Measurements from ENCODE around the gene GMDS.

Gene GMDS

DNA sequence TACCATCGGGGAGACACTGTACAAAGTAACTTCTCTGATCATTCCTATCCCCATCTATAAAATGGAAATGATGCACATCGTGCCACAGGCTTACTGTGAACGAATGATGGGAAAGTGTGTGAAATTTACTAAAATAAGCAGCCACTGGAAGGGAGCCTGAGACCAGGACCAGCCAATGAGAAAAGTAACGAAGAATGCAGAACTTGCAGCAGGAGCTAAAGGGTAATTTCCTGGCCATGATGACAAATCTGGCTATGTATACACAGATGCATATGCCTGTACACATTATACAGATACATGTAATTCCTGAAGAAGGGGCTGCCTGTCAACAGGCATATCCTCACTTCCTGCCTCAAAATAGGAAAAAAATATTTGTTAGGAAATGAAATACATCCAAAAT lies 47.4 kb downstream of the GMDS start:
- Histone ChIP-seq H3K18ac (ENCODE audit: low read depth in 1 of 2, low read length in 2 of 2) (no peak overlapping the region), H3K4me2 (ENCODE audit: low read length, poor library complexity, severe bottlenecking) (no peak overlapping the region), H3K4ac (ENCODE audit: low read depth in 1 of 2, low read length in 2 of 2) (no peak overlapping the region), H2BK5ac (ENCODE audit: low read depth, low read length, poor library complexity, severe bottlenecking) (no peak overlapping the region), H2AK5ac (ENCODE audit: low read length, severe bottlenecking) (no peak overlapping the region), H3K79me1 (replicated peaks; ENCODE audit: low read length, poor library complexity, severe bottlenecking) (peaks cover 9% of the 10 kb centered on the region), H4K8ac (ENCODE audit: low read length) (no peak overlapping the region), H3K4me1 (ENCODE audit: control insufficient read depth, insufficient read depth, low read depth, low read length) (peaks cover 5% of the 10 kb centered on the region), H2AFZ (ENCODE audit: low read depth, low read length) (no peak overlapping the region), H3K14ac (ENCODE audit: low read length in 2 of 2) (no peak overlapping the region), H3K23ac (ENCODE audit: low read length in 2 of 2) (no peak overlapping the region), H2BK15ac (ENCODE audit: low read depth, poor library complexity, severe bottlenecking) (no peak overlapping the region), H2BK12ac (ENCODE audit: low read length in 2 of 2) (no peak overlapping the region), H2BK120ac (ENCODE audit: low read depth, low read length) (no peak overlapping the region), H3K9me3 (ENCODE audit: control insufficient read depth, low read length) (no peaks in the 10 kb centered on the region), H3K4me3 (ENCODE audit: insufficient read depth in 1 of 2, low read depth in 1 of 2, low read length in 2 of 2) (no peak overlapping the region), H3K9ac (ENCODE audit: low read length) (no peak overlapping the region), H3K36me3 (ENCODE audit: control insufficient read depth in 1 of 2, insufficient read depth in 2 of 2, low read depth in 1 of 2, low read length in 2 of 2) (no peaks in the 10 kb centered on the region), H3K27ac (ENCODE audit: low read length, poor library complexity, severe bottlenecking) (no peak overlapping the region), H4K91ac (ENCODE audit: low read length) (no peak overlapping the region), H3K27me3 (ENCODE audit: control insufficient read depth in 1 of 2, insufficient read depth in 1 of 2, low read length in 2 of 2) (no peaks in the 10 kb centered on the region)
- no peak for DNase-seq
- 83% methylated on average over 2 of the region's 4 CpGs for WGBS

DNA sequence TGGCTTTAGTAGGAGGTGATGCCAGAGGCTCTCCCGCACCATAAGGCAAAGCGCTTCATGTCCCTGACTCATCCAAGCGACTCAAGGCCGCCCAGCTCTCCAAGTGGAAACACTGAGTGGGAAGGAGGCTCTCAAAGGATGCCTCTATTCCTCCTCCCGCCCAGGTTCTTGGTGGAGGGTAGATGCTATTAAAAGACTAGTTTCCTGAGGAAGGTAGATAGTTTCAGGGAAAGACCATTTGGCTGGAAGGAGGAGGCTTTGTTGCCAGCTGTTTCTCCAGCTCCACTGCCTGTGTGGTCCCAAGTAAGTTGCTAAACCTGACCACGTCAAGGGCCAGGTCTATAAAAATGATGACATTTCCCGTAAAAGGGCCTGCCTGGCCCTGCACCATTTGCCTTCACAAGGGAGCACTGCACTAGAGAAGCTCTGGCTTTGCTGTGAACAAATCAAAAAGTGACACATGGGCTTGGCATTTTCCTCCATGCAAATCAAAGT lies 48.2 kb downstream of the GMDS start:
- Histone ChIP-seq H2BK15ac (ENCODE audit: low read depth, poor library complexity, severe bottlenecking) (no peak overlapping the region), H3K4me3 (ENCODE audit: insufficient read depth in 1 of 2, low read depth in 1 of 2, low read length in 2 of 2) (no peak overlapping the region), H3K23ac (ENCODE audit: low read length in 2 of 2) (no peak overlapping the region), H3K9ac (ENCODE audit: low read length) (no peak overlapping the region), H4K91ac (ENCODE audit: low read length) (no peak overlapping the region), H2AK5ac (ENCODE audit: low read length, severe bottlenecking) (no peak overlapping the region), H2BK12ac (ENCODE audit: low read length in 2 of 2) (no peak overlapping the region), H2BK120ac (ENCODE audit: low read depth, low read length) (no peak overlapping the region), H4K8ac (ENCODE audit: low read length) (no peak overlapping the region), H3K18ac (ENCODE audit: low read depth in 1 of 2, low read length in 2 of 2) (no peak overlapping the region), H2AFZ (ENCODE audit: low read depth, low read length) (no peak overlapping the region), H3K4me2 (ENCODE audit: low read length, poor library complexity, severe bottlenecking) (no peak overlapping the region), H2BK5ac (ENCODE audit: low read depth, low read length, poor library complexity, severe bottlenecking) (no peak overlapping the region), H3K14ac (ENCODE audit: low read length in 2 of 2) (no peak overlapping the region), H3K27ac (ENCODE audit: low read length, poor library complexity, severe bottlenecking) (no peak overlapping the region), H3K36me3 (ENCODE audit: control insufficient read depth in 1 of 2, insufficient read depth in 2 of 2, low read depth in 1 of 2, low read length in 2 of 2) (peaks cover 0 to 4% of the 10 kb centered on the region in 2 experiments), H3K79me1 (replicated peaks; ENCODE audit: low read length, poor library complexity, severe bottlenecking) (peaks cover 10% of the 10 kb centered on the region), H3K9me3 (ENCODE audit: control insufficient read depth, low read length) (no peaks in the 10 kb centered on the region), H3K27me3 (ENCODE audit: control insufficient read depth in 1 of 2, insufficient read depth in 1 of 2, low read length in 2 of 2) (no peaks in the 10 kb centered on the region), H3K4ac (ENCODE audit: low read depth in 1 of 2, low read length in 2 of 2) (no peak overlapping the region), H3K4me1 (ENCODE audit: control insufficient read depth, insufficient read depth, low read depth, low read length) (peaks cover 5% of the 10 kb centered on the region)
- 73% methylated on average over 7 of the region's 7 CpGs for WGBS
- peak; percentile 26 for DNase-seq

DNA sequence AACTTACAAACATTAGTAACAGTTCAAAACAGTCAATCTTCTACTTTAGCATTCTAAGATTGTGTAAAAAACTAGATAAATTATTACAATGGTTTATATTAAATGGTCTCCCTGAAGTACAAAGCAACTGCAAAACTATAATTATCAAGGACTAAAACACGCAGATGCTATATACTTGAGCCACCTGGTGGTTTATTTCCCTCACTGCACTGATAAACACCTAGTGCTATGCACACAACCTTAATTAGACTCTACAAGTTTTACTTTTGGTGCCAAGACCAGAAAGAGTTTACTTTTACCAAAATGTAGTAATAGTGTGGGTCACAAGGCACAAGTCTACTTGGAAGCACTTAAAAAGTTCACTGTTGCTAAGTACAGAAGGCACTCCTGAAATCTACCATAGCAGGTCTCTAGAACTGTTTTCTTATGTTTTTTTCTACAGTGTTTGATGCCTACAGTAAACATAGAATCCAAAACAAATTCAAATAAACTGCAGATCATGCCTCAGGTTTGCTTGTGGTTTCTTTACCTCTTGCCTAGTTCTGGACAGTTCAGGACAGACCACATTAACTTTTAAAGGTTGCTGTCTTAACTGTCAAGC lies 49.2 kb downstream of the GMDS start:
- H2BK12ac ChIP-seq (ENCODE audit: low read length in 2 of 2), result no peak overlapping the region
- H3K4me2 ChIP-seq (ENCODE audit: low read length, poor library complexity, severe bottlenecking), result no peak overlapping the region
- no peak overlapping the region for H2AK5ac ChIP-seq (ENCODE audit: low read length, severe bottlenecking)
- H3K23ac ChIP-seq (ENCODE audit: low read length in 2 of 2), result no peak overlapping the region
- peaks cover 5% of the 10 kb centered on the region for H3K4me1 ChIP-seq (ENCODE audit: control insufficient read depth, insufficient read depth, low read depth, low read length)
- H3K4ac ChIP-seq (ENCODE audit: low read depth in 1 of 2, low read length in 2 of 2), result no peak overlapping the region
- H2BK5ac ChIP-seq (ENCODE audit: low read depth, low read length, poor library complexity, severe bottlenecking), result no peak overlapping the region
- WGBS, result 45% methylated on average over 1 of the region's 1 CpG
- H2AFZ ChIP-seq (ENCODE audit: low read depth, low read length), result no peak overlapping the region
- H3K9ac ChIP-seq (ENCODE audit: low read length), result no peak overlapping the region
- H4K91ac ChIP-seq (ENCODE audit: low read length), result no peak overlapping the region
- no peak overlapping the region for H2BK15ac ChIP-seq (ENCODE audit: low read depth, poor library complexity, severe bottlenecking)
- peaks cover 0 to 10% of the 10 kb centered on the region in 2 experiments for H3K36me3 ChIP-seq (ENCODE audit: control insufficient read depth in 1 of 2, insufficient read depth in 2 of 2, low read depth in 1 of 2, low read length in 2 of 2)
- no peak overlapping the region for H4K8ac ChIP-seq (ENCODE audit: low read length)
- H3K79me1 ChIP-seq (replicated peaks; ENCODE audit: low read length, poor library complexity, severe bottlenecking), result peaks cover 19% of the 10 kb centered on the region
- H3K9me3 ChIP-seq (ENCODE audit: control insufficient read depth, low read length), result no peaks in the 10 kb centered on the region
- no peaks in the 10 kb centered on the region for H3K27me3 ChIP-seq (ENCODE audit: control insufficient read depth in 1 of 2, insufficient read depth in 1 of 2, low read length in 2 of 2)
- no peak overlapping the region for H3K18ac ChIP-seq (ENCODE audit: low read depth in 1 of 2, low read length in 2 of 2)
- H3K14ac ChIP-seq (ENCODE audit: low read length in 2 of 2), result no peak overlapping the region
- no peak overlapping the region for H3K4me3 ChIP-seq (ENCODE audit: insufficient read depth in 1 of 2, low read depth in 1 of 2, low read length in 2 of 2)
- peak; percentile 56 for DNase-seq
- no peak overlapping the region for H2BK120ac ChIP-seq (ENCODE audit: low read depth, low read length)
- H3K27ac ChIP-seq (ENCODE audit: low read length, poor library complexity, severe bottlenecking), result no peak overlapping the region

DNA sequence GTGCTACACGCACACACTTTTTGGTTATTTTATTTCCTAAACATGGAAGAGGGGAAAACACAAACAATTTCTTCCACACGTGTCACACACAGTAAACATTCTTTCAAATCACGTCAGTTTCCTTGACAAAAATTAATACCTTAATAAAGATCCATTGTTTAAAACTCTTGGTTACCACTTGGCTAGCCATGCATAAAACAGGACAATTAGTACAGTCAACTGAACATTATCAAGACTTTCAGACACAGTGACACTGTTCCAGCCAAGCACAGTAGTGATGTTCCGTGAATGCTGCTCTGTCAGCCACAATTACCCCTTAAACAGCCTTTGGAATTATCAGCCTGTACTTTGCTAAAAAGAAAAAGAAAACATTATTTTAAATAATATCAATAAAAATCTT lies 50.8 kb downstream of the GMDS start:
- no peak overlapping the region for H3K23ac ChIP-seq (ENCODE audit: low read length in 2 of 2)
- H3K9me3 ChIP-seq (ENCODE audit: control insufficient read depth, low read length), result no peaks in the 10 kb centered on the region
- no peak overlapping the region for H4K8ac ChIP-seq (ENCODE audit: low read length)
- H3K4me3 ChIP-seq (ENCODE audit: insufficient read depth in 1 of 2, low read depth in 1 of 2, low read length in 2 of 2), result no peak overlapping the region
- H2BK12ac ChIP-seq (ENCODE audit: low read length in 2 of 2), result no peak overlapping the region
- H3K4me2 ChIP-seq (ENCODE audit: low read length, poor library complexity, severe bottlenecking), result no peak overlapping the region
- no peak for DNase-seq
- H3K27ac ChIP-seq (ENCODE audit: low read length, poor library complexity, severe bottlenecking), result no peak overlapping the region
- no peak overlapping the region for H3K9ac ChIP-seq (ENCODE audit: low read length)
- H2BK15ac ChIP-seq (ENCODE audit: low read depth, poor library complexity, severe bottlenecking), result no peak overlapping the region
- no peak overlapping the region for H3K14ac ChIP-seq (ENCODE audit: low read length in 2 of 2)
- H3K18ac ChIP-seq (ENCODE audit: low read depth in 1 of 2, low read length in 2 of 2), result no peak overlapping the region
- peaks cover 5% of the 10 kb centered on the region for H3K4me1 ChIP-seq (ENCODE audit: control insufficient read depth, insufficient read depth, low read depth, low read length)
- no peak overlapping the region for H2BK5ac ChIP-seq (ENCODE audit: low read depth, low read length, poor library complexity, severe bottlenecking)
- peaks cover 26% of the 10 kb centered on the region for H3K79me1 ChIP-seq (replicated peaks; ENCODE audit: low read length, poor library complexity, severe bottlenecking)
- no peaks in the 10 kb centered on the region for H3K27me3 ChIP-seq (ENCODE audit: control insufficient read depth in 1 of 2, insufficient read depth in 1 of 2, low read length in 2 of 2)
- peaks cover 0 to 11% of the 10 kb centered on the region in 2 experiments for H3K36me3 ChIP-seq (ENCODE audit: control insufficient read depth in 1 of 2, insufficient read depth in 2 of 2, low read depth in 1 of 2, low read length in 2 of 2)
- no peak overlapping the region for H2AFZ ChIP-seq (ENCODE audit: low read depth, low read length)
- no peak overlapping the region for H2BK120ac ChIP-seq (ENCODE audit: low read depth, low read length)
- H3K4ac ChIP-seq (ENCODE audit: low read depth in 1 of 2, low read length in 2 of 2), result no peak overlapping the region
- H4K91ac ChIP-seq (ENCODE audit: low read length), result no peak overlapping the region
- WGBS, result 87% methylated on average over 3 of the region's 4 CpGs
- H2AK5ac ChIP-seq (ENCODE audit: low read length, severe bottlenecking), result no peak overlapping the region

All from mesenchymal stem cell (in vitro differentiated cells and primary cell).